ENCODE results near the gene MOB4.

The MOB4 gene

GRCh38 chr2:197513915-197514314 lies 2.0 kb upstream of the MOB4 start:
- TF ChIP-seq PPARA (CRISPR knock-in tag; IDR thresholded peaks at IDR 0.05; ENCODE audit: borderline replicate concordance) (no peak), ESRRG (CRISPR knock-in tag; IDR thresholded peaks at IDR 0.05) (no peak), CREB5 (CRISPR knock-in tag; IDR thresholded peaks at IDR 0.05; ENCODE audit: low read depth) (no peak), CSRNP3 (CRISPR knock-in tag; IDR thresholded peaks at IDR 0.05) (no peak), TOX (CRISPR knock-in tag; IDR thresholded peaks at IDR 0.05; ENCODE audit: borderline replicate concordance) (no peak), CSDC2 (CRISPR knock-in tag; IDR thresholded peaks at IDR 0.05) (no peak), TCF4 (CRISPR knock-in tag; IDR thresholded peaks at IDR 0.05; ENCODE audit: borderline replicate concordance) (no peak), ZNF8 (CRISPR knock-in tag; IDR thresholded peaks at IDR 0.05) (no peak), ZNF70 (CRISPR knock-in tag; IDR thresholded peaks at IDR 0.05) (no peak), ARNTL (CRISPR knock-in tag; IDR thresholded peaks at IDR 0.05; ENCODE audit: borderline replicate concordance, low read depth) (no peak), ZFP3 (CRISPR knock-in tag; IDR thresholded peaks at IDR 0.05) (no peak), ISL1 (CRISPR knock-in tag; IDR thresholded peaks at IDR 0.05) (no peak)
- ATAC-seq, result no peak

- ATAC-seq, result no peak
- TF ChIP-seq TCF4 (CRISPR knock-in tag; IDR thresholded peaks at IDR 0.05; ENCODE audit: borderline replicate concordance), result no peak
- no peak for TF ChIP-seq ZC3H10 (CRISPR knock-in tag; IDR thresholded peaks at IDR 0.05)
- no peak for TF ChIP-seq CSDC2 (CRISPR knock-in tag; IDR thresholded peaks at IDR 0.05)
These were observed 1.1 kb upstream of the MOB4 start for GRCh38 chr2:197514754-197515153.

GRCh38 chr2:197515315-197515738 lies 539 bp upstream of the MOB4 start:
- TF ChIP-seq TOX (CRISPR knock-in tag; IDR thresholded peaks at IDR 0.05; ENCODE audit: borderline replicate concordance), result peak; percentile 80; the same call in 1 of the 2 replicates
- peak; percentile 80; the same call in 1 of the 2 replicates for TF ChIP-seq TCF4 (CRISPR knock-in tag; IDR thresholded peaks at IDR 0.05; ENCODE audit: borderline replicate concordance)
- TF ChIP-seq TSHZ2 (CRISPR knock-in tag; IDR thresholded peaks at IDR 0.05), result peak; percentile 64; the same call in 1 of the 2 replicates
- TF ChIP-seq CREB5 (CRISPR knock-in tag; IDR thresholded peaks at IDR 0.05; ENCODE audit: low read depth), result no peak
- no peak for TF ChIP-seq PATZ1 (CRISPR knock-in tag; IDR thresholded peaks at IDR 0.05; ENCODE audit: borderline replicate concordance)
- TF ChIP-seq ZNF70 (CRISPR knock-in tag; IDR thresholded peaks at IDR 0.05), result peak; percentile 96
- TF ChIP-seq ZC3H10 (CRISPR knock-in tag; IDR thresholded peaks at IDR 0.05), result peak; percentile 83
- peak; percentile 6 for ATAC-seq

GRCh38 chr2:197516393-197516761 lies 511 bp downstream of the MOB4 start:
- TF ChIP-seq ZC3H10 (CRISPR knock-in tag; IDR thresholded peaks at IDR 0.05), result no peak
- TF ChIP-seq CREB5 (CRISPR knock-in tag; IDR thresholded peaks at IDR 0.05; ENCODE audit: low read depth), result no peak
- peak; percentile 48 for ATAC-seq
